ENCODE results near the gene AADACL2.

DNA sequence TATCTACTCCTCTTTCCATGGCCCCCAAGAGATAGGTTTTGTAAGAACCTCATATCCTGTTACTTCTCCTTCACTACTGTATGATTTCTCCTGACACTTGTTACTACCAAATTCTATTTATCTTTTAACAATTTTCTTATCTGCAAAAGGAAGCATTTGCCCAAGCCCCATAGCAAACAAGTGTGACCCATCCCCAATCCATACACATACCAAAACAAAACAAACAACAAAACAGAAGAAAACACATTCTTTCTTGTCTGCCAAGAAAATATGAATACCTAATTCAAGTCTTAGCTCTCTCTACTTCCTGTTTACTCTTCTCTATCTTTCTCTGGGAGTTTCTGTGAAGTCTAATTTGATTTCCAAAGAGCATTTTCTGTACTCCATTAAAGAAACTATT lies 41.2 kb downstream of the AADACL2 start:
- TF ChIP-seq, protein P1, sequence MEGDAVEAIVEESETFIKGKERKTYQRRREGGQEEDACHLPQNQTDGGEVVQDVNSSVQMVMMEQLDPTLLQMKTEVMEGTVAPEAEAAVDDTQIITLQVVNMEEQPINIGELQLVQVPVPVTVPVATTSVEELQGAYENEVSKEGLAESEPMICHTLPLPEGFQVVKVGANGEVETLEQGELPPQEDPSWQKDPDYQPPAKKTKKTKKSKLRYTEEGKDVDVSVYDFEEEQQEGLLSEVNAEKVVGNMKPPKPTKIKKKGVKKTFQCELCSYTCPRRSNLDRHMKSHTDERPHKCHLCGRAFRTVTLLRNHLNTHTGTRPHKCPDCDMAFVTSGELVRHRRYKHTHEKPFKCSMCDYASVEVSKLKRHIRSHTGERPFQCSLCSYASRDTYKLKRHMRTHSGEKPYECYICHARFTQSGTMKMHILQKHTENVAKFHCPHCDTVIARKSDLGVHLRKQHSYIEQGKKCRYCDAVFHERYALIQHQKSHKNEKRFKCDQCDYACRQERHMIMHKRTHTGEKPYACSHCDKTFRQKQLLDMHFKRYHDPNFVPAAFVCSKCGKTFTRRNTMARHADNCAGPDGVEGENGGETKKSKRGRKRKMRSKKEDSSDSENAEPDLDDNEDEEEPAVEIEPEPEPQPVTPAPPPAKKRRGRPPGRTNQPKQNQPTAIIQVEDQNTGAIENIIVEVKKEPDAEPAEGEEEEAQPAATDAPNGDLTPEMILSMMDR (IDR thresholded peaks at IDR 0.05) = no peak
- no peak for TF ChIP-seq EZH2 (IDR thresholded peaks at IDR 0.05; ENCODE audit: borderline replicate concordance, insufficient read depth, low read depth, low read length, poor library complexity, severe bottlenecking)

Data from B cell (primary cell).